IPS-NIHi11 (cell line): ENCODE measurements around the gene MCF2L.
"Not testable (repeated sequence)": the region's sequence is repeated elsewhere in the genome, so short reads cannot be mapped to it uniquely, and the experiment has no call there.

Experiments
- DNase-seq: peaks from one replicate; pipeline ENCODE4 v3.0.0; 2012; ENCODE audit warnings: mixed read lengths, low spot score

The MCF2L gene

GRCh38 chr13:113016526-113017295, 47.7 kb downstream of the MCF2L start:
- no peak for DNase-seq

GRCh38 chr13:113017506-113018215, 48.6 kb downstream of the MCF2L start:
- no peak for DNase-seq

- no peak for DNase-seq
Measured at GRCh38 chr13:113018676-113019465, 49.9 kb downstream of the MCF2L start.

- DNase-seq: no peak
Measured at GRCh38 chr13:113020323-113021080, 51.5 kb downstream of the MCF2L start.

- DNase-seq: no peak
Measured at GRCh38 chr13:113021391-113021790, 52.4 kb downstream of the MCF2L start.

- no peak for DNase-seq
Measured at GRCh38 chr13:113021811-113022210, 52.8 kb downstream of the MCF2L start.

- no peak for DNase-seq
Measured at GRCh38 chr13:113022391-113022744, 53.4 kb downstream of the MCF2L start.

GRCh38 chr13:113022745-113023574, 53.9 kb downstream of the MCF2L start:
- peak; percentile 72 for DNase-seq

GRCh38 chr13:113023694-113024430, 54.8 kb downstream of the MCF2L start:
- DNase-seq: no peak

GRCh38 chr13:113024466-113024865, 55.5 kb downstream of the MCF2L start:
- no peak for DNase-seq

- DNase-seq: no peak
Measured at GRCh38 chr13:113026391-113026910, 57.4 kb downstream of the MCF2L start.

- no peak for DNase-seq
Measured at GRCh38 chr13:113027095-113027494, 58.1 kb downstream of the MCF2L start.

- no peak for DNase-seq
Measured at GRCh38 chr13:113027566-113027965, 58.6 kb downstream of the MCF2L start.

GRCh38 chr13:113028336-113029060, 59.5 kb downstream of the MCF2L start:
- DNase-seq: no peak

- DNase-seq: no peak
Measured at GRCh38 chr13:113029061-113029445, 60.0 kb downstream of the MCF2L start.

GRCh38 chr13:113029487-113030258, 60.7 kb downstream of the MCF2L start:
- DNase-seq: peak; percentile 88

GRCh38 chr13:113030259-113030640, 61.2 kb downstream of the MCF2L start:
- not testable (repeated sequence) for DNase-seq

- no peak for DNase-seq
Measured at GRCh38 chr13:113031465-113031864, 62.5 kb downstream of the MCF2L start.

GRCh38 chr13:113032291-113032690, 63.3 kb downstream of the MCF2L start:
- no peak for DNase-seq
